Measurements from ENCODE around the gene IGSF21.
A peak's percentile ranks its signal among the peaks of the same experiment; 100 is the strongest.

Gene IGSF21

GRCh38 chr1:18097206-18097605, 10.4 kb upstream of the IGSF21 start:
- no peak for DNase-seq (ENCODE audit: low read depth)

- no peak for DNase-seq (ENCODE audit: low read depth)
These were observed 8.6 kb upstream of the IGSF21 start for GRCh38 chr1:18099026-18099425.

GRCh38 chr1:18100060-18100459, 7.5 kb upstream of the IGSF21 start:
- no peak for DNase-seq (ENCODE audit: low read depth)

- peak; percentile 29 for DNase-seq (ENCODE audit: low read depth)
These were observed 7.0 kb upstream of the IGSF21 start for GRCh38 chr1:18100491-18101063.

- DNase-seq (ENCODE audit: low read depth), result no peak
These were observed 6.1 kb upstream of the IGSF21 start for GRCh38 chr1:18101508-18101907.

GRCh38 chr1:18103788-18104421, 3.7 kb upstream of the IGSF21 start:
- DNase-seq (ENCODE audit: low read depth), result no peak

GRCh38 chr1:18104546-18105100, 3.0 kb upstream of the IGSF21 start:
- DNase-seq (ENCODE audit: low read depth), result no peak

GRCh38 chr1:18105196-18105595, 2.4 kb upstream of the IGSF21 start:
- DNase-seq (ENCODE audit: low read depth), result no peak

GRCh38 chr1:18108299-18109057, 880 bp downstream of the IGSF21 start:
- no peak for DNase-seq (ENCODE audit: low read depth)

GRCh38 chr1:18109058-18109755, 1.6 kb downstream of the IGSF21 start:
- DNase-seq (ENCODE audit: low read depth), result no peak

- no peak for DNase-seq (ENCODE audit: low read depth)
These were observed 2.4 kb downstream of the IGSF21 start for GRCh38 chr1:18109756-18110597.

- no peak for DNase-seq (ENCODE audit: low read depth)
These were observed 3.0 kb downstream of the IGSF21 start for GRCh38 chr1:18110598-18110939.

- no peak for DNase-seq (ENCODE audit: low read depth)
These were observed 3.4 kb downstream of the IGSF21 start for GRCh38 chr1:18110968-18111367.

- no peak for DNase-seq (ENCODE audit: low read depth)
These were observed 4.2 kb downstream of the IGSF21 start for GRCh38 chr1:18111605-18112297.

GRCh38 chr1:18112611-18113010, 5.0 kb downstream of the IGSF21 start:
- DNase-seq (ENCODE audit: low read depth), result no peak

- no peak for DNase-seq (ENCODE audit: low read depth)
These were observed 7.3 kb downstream of the IGSF21 start for GRCh38 chr1:18114726-18115410.

GRCh38 chr1:18116777-18117176, 9.2 kb downstream of the IGSF21 start:
- no peak for DNase-seq (ENCODE audit: low read depth)

GRCh38 chr1:18118078-18118477, 10.5 kb downstream of the IGSF21 start:
- DNase-seq (ENCODE audit: low read depth), result no peak

- no peak for DNase-seq (ENCODE audit: low read depth)
These were observed 10.9 kb downstream of the IGSF21 start for GRCh38 chr1:18118491-18118890.

GRCh38 chr1:18119289-18119688, 11.7 kb downstream of the IGSF21 start:
- DNase-seq (ENCODE audit: low read depth), result no peak

Data from GM04503 (cell line).